ENCODE results near the gene RBM38.

- TF ChIP-seq RAD21 (conservative IDR thresholded peaks at IDR 0.05 in 1 of 2, IDR thresholded peaks at IDR 0.05 in 1 of 2) (no peak), EP300 (IDR thresholded peaks at IDR 0.05) (no peak), SMC3 (IDR thresholded peaks at IDR 0.05) (no peak), BHLHE40 (IDR thresholded peaks at IDR 0.05; ENCODE audit: low read depth, low read length) (no peak), RNF2 (IDR thresholded peaks at IDR 0.05; ENCODE audit: borderline replicate concordance, low read depth) (no peak), USF2 (IDR thresholded peaks at IDR 0.05) (no peak), REST (IDR thresholded peaks at IDR 0.05) (no peak), ZFP36 (IDR thresholded peaks at IDR 0.05; ENCODE audit: borderline replicate concordance, partially characterized antibody) (no peak), JUNB (IDR thresholded peaks at IDR 0.05) (no peak), MYC (IDR thresholded peaks at IDR 0.05; ENCODE audit: borderline replicate concordance, low read length) (no peak), CHD2 (IDR thresholded peaks at IDR 0.05; ENCODE audit: low read length, partially characterized antibody) (no peak)
- TF ChIP-seq, protein P1, sequence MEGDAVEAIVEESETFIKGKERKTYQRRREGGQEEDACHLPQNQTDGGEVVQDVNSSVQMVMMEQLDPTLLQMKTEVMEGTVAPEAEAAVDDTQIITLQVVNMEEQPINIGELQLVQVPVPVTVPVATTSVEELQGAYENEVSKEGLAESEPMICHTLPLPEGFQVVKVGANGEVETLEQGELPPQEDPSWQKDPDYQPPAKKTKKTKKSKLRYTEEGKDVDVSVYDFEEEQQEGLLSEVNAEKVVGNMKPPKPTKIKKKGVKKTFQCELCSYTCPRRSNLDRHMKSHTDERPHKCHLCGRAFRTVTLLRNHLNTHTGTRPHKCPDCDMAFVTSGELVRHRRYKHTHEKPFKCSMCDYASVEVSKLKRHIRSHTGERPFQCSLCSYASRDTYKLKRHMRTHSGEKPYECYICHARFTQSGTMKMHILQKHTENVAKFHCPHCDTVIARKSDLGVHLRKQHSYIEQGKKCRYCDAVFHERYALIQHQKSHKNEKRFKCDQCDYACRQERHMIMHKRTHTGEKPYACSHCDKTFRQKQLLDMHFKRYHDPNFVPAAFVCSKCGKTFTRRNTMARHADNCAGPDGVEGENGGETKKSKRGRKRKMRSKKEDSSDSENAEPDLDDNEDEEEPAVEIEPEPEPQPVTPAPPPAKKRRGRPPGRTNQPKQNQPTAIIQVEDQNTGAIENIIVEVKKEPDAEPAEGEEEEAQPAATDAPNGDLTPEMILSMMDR (IDR thresholded peaks at IDR 0.05), result no peak
These were observed 60.2 kb downstream of the RBM38 start for GRCh38 chr20:57451431-57451794.
